ENCODE measurements around the gene ACAN. TPM values are rescaled to one million over a fixed set of nuclear protein-coding genes. Genes with fewer than 3 reads are reported as not detected.
A peak's percentile ranks its signal among the peaks of the same experiment; 100 is the strongest.

ACAN gene
- total and polyA plus RNA-seq, 9 of the 15 experiments (the other 6 are each of a cell fraction or from before 2014, with no cell fraction given) = not detected

- peak; percentile 94 to 95 for TF ChIP-seq RAD21 (CRISPR knock-in tag; conservative IDR thresholded peaks at IDR 0.05 in 1 of 2, IDR thresholded peaks at IDR 0.05 in 1 of 2)
- no peak for TF ChIP-seq ZNF174 (CRISPR knock-in tag; IDR thresholded peaks at IDR 0.05)
- no peak for TF ChIP-seq DIDO1 (tag; IDR thresholded peaks at IDR 0.05; ENCODE audit: low read depth)
- TF ChIP-seq NFRKB (IDR thresholded peaks at IDR 0.05; ENCODE audit: low read depth) = no peak
- TF ChIP-seq, protein P1, sequence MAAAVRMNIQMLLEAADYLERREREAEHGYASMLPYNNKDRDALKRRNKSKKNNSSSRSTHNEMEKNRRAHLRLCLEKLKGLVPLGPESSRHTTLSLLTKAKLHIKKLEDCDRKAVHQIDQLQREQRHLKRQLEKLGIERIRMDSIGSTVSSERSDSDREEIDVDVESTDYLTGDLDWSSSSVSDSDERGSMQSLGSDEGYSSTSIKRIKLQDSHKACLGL (CRISPR knock-in tag; IDR thresholded peaks at IDR 0.05; ENCODE audit: borderline replicate concordance, poor library complexity, severe bottlenecking) = no peak
- TF ChIP-seq KAT7 (CRISPR knock-in tag; IDR thresholded peaks at IDR 0.05; ENCODE audit: borderline replicate concordance) = no peak
- TF ChIP-seq ZKSCAN8 (CRISPR knock-in tag; IDR thresholded peaks at IDR 0.05) = no peak
- TF ChIP-seq FOSL1 (tag; conservative IDR thresholded peaks at IDR 0.05) = no peak
- TF ChIP-seq STAT5B (CRISPR knock-in tag; IDR thresholded peaks at IDR 0.05) = no peak
- no peak for TF ChIP-seq KLF6 (CRISPR knock-in tag; IDR thresholded peaks at IDR 0.05; ENCODE audit: borderline replicate concordance)
- TF ChIP-seq STAG1 (CRISPR knock-in tag; IDR thresholded peaks at IDR 0.05; ENCODE audit: borderline replicate concordance) = peak; percentile 77; the same call in 1 of the 2 replicates
- no peak for TF ChIP-seq WHSC1 (IDR thresholded peaks at IDR 0.05; ENCODE audit: low read length)
- peak; percentile 81; the same call in 1 of the 2 replicates for TF ChIP-seq CTBP1 (IDR thresholded peaks at IDR 0.05; ENCODE audit: borderline replicate concordance)
- TF ChIP-seq, protein P2, sequence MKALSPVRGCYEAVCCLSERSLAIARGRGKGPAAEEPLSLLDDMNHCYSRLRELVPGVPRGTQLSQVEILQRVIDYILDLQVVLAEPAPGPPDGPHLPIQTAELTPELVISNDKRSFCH (CRISPR knock-in tag; IDR thresholded peaks at IDR 0.05) = no peak
- TF ChIP-seq, protein P2 (tag; IDR thresholded peaks at IDR 0.05) = no peak
- TF ChIP-seq ELF4 (CRISPR knock-in tag; IDR thresholded peaks at IDR 0.05) = 0 out of 2 replicates have a peak, but pooled peaks have one; percentile 23
- TF ChIP-seq ZMIZ1 (IDR thresholded peaks at IDR 0.05; ENCODE audit: low read depth in 2 of 2, low read length in 2 of 2) = 0 out of 4 replicates have a peak, but pooled peaks of 1 of the 2 experiments have one; percentile 22
- no peak for TF ChIP-seq CGGBP1 (CRISPR knock-in tag; IDR thresholded peaks at IDR 0.05)
- TF ChIP-seq ZNF551 (CRISPR knock-in tag; IDR thresholded peaks at IDR 0.05) = no peak
- TF ChIP-seq RBM22 (IDR thresholded peaks at IDR 0.05; ENCODE audit: low read depth, low read length, poor library complexity, severe bottlenecking) = no peak
- TF ChIP-seq SIN3B (IDR thresholded peaks at IDR 0.05; ENCODE audit: low read depth) = no peak
Observed at GRCh38 chr15:88904624-88905327, 101.5 kb downstream of the ACAN start (continued).

Measured in K562 (cell line).